HK-2 (cell line): ENCODE results near the gene CCDC88B.
"Not testable (repeated sequence)": the region's sequence is repeated elsewhere in the genome, so short reads cannot be mapped to it uniquely, and the experiment has no call there.

Experiments
- DNase-seq: peaks from one replicate; pipeline ENCODE4 v3.0.0-alpha.2; 2018; ENCODE audit not compliant: unreplicated experiment

CCDC88B gene

GRCh38 chr11:64305691-64306562 lies 34.1 kb upstream of the CCDC88B start:
- DNase-seq: peak; percentile 63

DNA sequence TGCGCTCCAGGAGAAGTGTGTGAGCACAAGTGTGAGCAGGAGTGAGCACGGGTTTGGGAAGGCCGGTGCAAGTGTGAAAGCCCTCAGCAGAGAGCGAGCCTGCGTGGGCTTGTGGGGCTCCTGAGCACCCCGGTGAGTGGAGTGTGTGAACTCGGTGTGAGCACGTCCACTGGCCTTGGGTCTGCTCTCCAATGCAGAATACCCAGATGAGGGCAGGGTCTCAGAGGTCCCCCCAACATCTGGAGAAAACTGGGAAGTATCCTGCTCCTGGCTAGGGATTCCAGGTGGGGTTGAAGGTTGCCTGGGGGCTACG lies 33.5 kb upstream of the CCDC88B start:
- DNase-seq: no peak

- DNase-seq: no peak
Observed at GRCh38 chr11:64306876-64307622, 33.0 kb upstream of the CCDC88B start.

DNA sequence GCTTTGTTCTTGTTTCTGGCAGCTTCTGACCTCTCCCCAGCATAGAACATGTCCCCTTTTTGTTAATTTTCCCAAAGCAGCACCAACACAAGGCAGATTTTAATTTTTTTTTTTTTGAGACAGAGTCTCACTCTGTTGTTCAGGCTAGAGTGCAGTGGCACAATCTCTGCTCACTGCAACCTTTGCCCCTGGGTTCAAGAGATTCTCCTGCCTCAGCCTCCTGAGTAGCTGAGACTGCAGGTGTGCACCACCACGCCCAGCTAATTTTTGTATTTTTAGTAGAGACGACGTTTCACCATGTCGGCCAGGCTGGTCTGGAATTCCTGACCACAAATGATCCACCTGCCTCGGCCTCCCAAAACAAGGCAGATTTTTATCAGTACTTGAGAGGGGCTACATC lies 32.2 kb upstream of the CCDC88B start:
- DNase-seq: not testable (repeated sequence)

GRCh38 chr11:64312947-64313346 lies 27.1 kb upstream of the CCDC88B start:
- no peak for DNase-seq

DNA sequence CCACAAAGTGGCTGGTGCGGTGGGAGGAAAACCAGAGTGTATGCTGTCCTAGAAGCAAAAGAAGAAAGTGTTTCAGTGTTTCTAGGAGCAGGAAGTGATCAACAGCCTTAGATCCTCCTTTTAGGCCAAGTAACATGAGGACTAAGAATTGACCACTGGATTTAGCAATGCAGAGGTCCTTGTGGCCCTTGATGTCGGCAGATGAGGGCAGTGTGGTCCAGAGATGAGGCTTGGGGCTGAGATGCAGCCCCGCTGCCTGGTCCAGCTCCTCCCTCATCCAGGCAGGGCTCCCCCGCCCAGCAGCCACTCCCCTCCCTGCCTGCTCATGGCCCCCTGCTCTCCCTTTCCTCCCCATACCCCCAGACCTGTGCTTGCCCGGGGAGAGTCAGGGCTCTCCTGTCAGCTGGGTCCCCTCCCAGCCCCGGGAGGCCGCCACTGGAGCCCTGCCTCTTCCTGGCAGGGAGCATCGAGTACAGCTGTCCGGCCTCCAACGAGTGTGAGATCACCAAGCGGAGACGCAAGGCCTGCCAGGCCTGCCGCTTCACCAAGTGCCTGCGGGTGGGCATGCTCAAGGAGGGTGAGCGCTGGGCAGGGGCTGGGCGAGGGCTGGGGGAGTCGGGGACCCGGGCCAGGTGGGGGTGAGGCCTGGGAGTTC lies 26.4 kb upstream of the CCDC88B start:
- no peak for DNase-seq

- DNase-seq: no peak
Observed at GRCh38 chr11:64314146-64314804, 25.7 kb upstream of the CCDC88B start.

- no peak for DNase-seq
Observed at GRCh38 chr11:64314805-64315561, 25.0 kb upstream of the CCDC88B start.

DNA sequence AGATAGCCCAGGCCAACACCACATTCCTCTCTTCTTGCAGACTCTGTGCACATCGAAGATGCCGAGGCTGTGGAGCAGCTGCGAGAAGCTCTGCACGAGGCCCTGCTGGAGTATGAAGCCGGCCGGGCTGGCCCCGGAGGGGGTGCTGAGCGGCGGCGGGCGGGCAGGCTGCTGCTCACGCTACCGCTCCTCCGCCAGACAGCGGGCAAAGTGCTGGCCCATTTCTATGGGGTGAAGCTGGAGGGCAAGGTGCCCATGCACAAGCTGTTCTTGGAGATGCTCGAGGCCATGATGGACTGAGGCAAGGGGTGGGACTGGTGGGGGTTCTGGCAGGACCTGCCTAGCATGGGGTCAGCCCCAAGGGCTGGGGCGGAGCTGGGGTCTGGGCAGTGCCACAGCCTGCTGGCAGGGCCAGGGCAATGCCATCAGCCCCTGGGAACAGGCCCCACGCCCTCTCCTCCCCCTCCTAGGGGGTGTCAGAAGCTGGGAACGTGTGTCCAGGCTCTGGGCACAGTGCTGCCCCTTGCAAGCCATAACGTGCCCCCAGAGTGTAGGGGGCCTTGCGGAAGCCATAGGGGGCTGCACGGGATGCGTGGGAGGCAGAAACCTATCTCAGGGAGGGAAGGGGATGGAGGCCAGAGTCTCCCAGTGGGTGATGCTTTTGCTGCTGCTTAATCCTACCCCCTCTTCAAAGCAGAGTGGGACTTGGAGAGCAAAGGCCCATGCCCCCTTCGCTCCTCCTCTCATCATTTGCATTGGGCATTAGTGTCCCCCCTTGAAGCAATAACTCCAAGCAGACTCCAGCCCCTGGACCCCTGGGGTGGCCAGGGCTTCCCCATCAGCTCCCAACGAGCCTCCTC lies 24.1 kb upstream of the CCDC88B start:
- not testable (repeated sequence) for DNase-seq

DNA sequence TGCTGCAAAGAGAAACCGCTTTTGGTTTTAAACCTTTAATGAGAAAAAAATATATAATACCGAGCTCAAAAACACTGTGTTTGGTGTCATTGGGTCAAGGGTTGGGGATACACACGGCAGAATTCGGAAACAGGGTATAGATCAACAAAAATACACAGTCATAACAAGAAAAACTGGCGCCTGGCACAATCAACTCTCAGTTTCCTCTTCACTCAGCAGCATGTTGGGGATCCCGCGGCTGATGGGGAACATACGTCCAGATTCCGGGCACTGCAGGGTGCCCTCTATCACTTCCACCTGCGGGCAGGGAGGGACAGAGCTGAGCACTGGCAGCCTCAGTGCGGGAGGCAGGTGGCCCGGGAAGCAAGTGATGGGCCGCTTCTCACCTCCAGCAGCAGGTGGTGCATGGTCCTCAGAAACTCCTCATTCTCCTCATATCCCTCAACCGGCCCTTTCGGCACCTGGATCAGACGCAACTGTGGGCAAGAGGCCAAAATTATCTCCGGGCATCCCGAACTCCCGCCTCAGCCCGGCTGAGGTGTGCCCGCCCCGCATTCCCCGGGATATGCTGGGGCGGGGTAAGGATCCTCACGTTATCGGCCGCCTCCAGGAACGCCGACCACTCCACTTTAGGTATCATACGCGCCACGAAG lies 23.2 kb upstream of the CCDC88B start:
- DNase-seq: peak; percentile 56

GRCh38 chr11:64317325-64317960 lies 22.6 kb upstream of the CCDC88B start, which contains the start of gene TRMT112:
Gene TRMT112, minus strand, starts transcription at chr11:64317559. Its CDS starts 33 bp downstream, at chr11:64317526.
- peak; percentile 89 for DNase-seq

DNA sequence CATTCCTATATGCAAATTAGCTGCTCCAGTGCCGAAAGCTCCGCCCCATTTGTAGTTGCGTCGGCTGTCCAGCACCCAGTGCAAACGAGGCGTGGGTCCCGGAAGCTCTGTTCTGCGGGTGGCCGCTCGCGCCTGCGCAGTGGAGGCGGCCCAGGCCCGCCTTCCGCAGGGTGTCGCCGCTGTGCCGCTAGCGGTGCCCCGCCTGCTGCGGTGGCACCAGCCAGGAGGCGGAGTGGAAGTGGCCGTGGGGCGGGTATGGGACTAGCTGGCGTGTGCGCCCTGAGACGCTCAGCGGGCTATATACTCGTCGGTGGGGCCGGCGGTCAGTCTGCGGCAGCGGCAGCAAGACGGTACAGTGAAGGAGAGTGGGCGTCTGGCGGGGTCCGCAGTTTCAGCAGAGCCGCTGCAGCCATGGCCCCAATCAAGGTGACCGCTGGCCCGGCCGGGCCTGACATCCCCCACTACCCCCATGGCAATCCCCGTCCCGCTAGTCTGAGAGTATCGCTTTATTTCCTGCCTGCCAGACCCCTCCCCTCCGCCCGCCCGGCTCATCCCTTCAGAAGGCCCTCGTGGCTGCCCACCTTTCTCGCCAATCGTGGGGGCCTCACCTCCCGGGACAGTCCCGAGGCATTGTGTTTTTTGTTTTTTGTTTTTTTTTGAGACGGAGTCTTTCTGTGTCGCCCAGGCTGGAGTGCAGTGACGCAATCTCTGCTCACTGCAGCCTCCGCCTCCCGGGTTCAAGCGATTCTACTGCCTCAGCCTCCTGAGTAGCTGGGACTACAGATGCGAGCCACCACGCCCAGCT lies 21.8 kb upstream of the CCDC88B start, which contains the start of gene PRDX5:
PRDX5 (plus strand) TSS at position 161 of the 805 bp plus-strand sequence; CDS start at position 256, 95 bp downstream.
- peak; percentile 92 for DNase-seq

GRCh38 chr11:64318766-64319761 lies 20.9 kb upstream of the CCDC88B start:
- no peak for DNase-seq

DNA sequence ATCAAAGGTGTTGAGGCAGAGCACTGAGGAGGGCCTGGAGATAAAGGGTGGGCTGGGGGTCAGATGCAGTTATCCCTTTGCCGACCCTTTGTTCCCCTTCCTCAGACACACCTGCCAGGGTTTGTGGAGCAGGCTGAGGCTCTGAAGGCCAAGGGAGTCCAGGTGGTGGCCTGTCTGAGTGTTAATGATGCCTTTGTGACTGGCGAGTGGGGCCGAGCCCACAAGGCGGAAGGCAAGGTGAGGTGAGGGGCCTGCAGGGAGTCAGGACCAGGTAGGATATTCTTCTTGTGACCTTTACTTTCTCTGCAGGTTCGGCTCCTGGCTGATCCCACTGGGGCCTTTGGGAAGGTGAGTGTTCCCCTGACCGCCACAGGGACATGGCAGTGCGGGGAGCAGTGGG lies 19.4 kb upstream of the CCDC88B start:
- no peak for DNase-seq

GRCh38 chr11:64321026-64321425 lies 19.0 kb upstream of the CCDC88B start:
- DNase-seq: no peak

- no peak for DNase-seq
Observed at GRCh38 chr11:64321533-64321932, 18.5 kb upstream of the CCDC88B start.

- no peak for DNase-seq
Observed at GRCh38 chr11:64322925-64323260, 17.1 kb upstream of the CCDC88B start.
